B cell (primary cell): Measurements from ENCODE around the gene BTN2A1. TPM values are rescaled to one million over a fixed set of nuclear protein-coding genes. Genes with fewer than 3 reads are reported as not detected.
A peak's percentile ranks its signal among the peaks of the same experiment; 100 is the strongest.

Source experiments
- ATAC-seq: fragments of 200-7000 bp; cut with Tn5 transposase; one replicate; pipeline ENCODE4 v1.10.0; 2021; ENCODE audit warnings: low read depth, mild to moderate bottlenecking, moderate number of reproducible peaks, moderate library complexity
- CTCF ChIA-PET: fragments of 350-600 bp; sonication (Branson Sonifier 250); formaldehyde crosslinking; loops from one replicate; lab custom pipeline; 2021; ENCODE audit warnings: antibody characterized with exemption, inconsistent platforms; lab: Charles Lee
- POLR2A ChIA-PET: fragments of 350-600 bp; sonication (Branson Sonifier 250); formaldehyde crosslinking; loops from one replicate; lab custom pipeline; 2021; ENCODE audit warnings: antibody characterized with exemption; lab: Charles Lee
- DNase-seq: peaks from one replicate; pipeline ENCODE4 v3.0.0; 2013
- H2AFZ ChIP-seq: 2 replicates; pipeline ENCODE4 v1.6.1; 2012; ENCODE audit warnings: mild to moderate bottlenecking, low read depth, low read length; ENCODE audit not compliant: insufficient read depth, poor library complexity, severe bottlenecking
- H3K27ac ChIP-seq, 2 donors: 1 replicate in 1 of 2; 2 replicates in 1 of 2; pipeline ENCODE4 v1.5.1; 2012 to 2013; ENCODE audit warnings: low read length in 2 of 2, mild to moderate bottlenecking in 2 of 2, moderate library complexity in 1 of 2
- H3K27me3 ChIP-seq, 4 experiments: fragments of 200-600 bp in 1 of 4; sonication (generic) in 1 of 4; replicated peaks in 1 of 4; 1 replicate in 2 of 4; 2 replicates in 2 of 4; pipeline versions ENCODE4 v1.6.1 to v1.7.0; 2013 to 2016; ENCODE audit warnings: low read length in 3 of 4, mild to moderate bottlenecking in 2 of 4, mixed read lengths in 1 of 4, moderate library complexity in 1 of 4; ENCODE audit not compliant: insufficient read depth in 4 of 4, control insufficient read depth in 3 of 4; ENCODE audit errors: control extremely low read depth in 1 of 4
- H3K36me3 ChIP-seq, 2 experiments: replicated peaks in 1 of 2; 1 replicate in 1 of 2; 2 replicates in 1 of 2; pipeline versions ENCODE4 v1.6.1 to v1.7.1; 2013; ENCODE audit warnings: low read length in 1 of 2; ENCODE audit not compliant: insufficient read depth in 2 of 2, control insufficient read depth in 1 of 2; ENCODE audit errors: control extremely low read depth in 1 of 2, extremely low read depth in 1 of 2
- H3K4me1 ChIP-seq, 2 donors: fragments of 200-600 bp in 1 of 2; sonication (generic) in 1 of 2; 1 replicate in 1 of 2; 2 replicates in 1 of 2; pipeline versions ENCODE4 v1.5.1 to v1.6.1; 2013 to 2017; ENCODE audit warnings: low read length in 2 of 2; ENCODE audit not compliant: control insufficient read depth in 2 of 2, insufficient read depth in 2 of 2
- H3K4me2 ChIP-seq: replicated peaks from 2 replicates; pipeline ENCODE3; 2012; ENCODE audit warnings: mild to moderate bottlenecking, low read depth, low read length; ENCODE audit not compliant: poor library complexity, severe bottlenecking
- H3K4me3 ChIP-seq, 5 experiments: fragments of 200-600 bp in 1 of 5; sonication (generic) in 1 of 5; 1 replicate in 3 of 5; 2 replicates in 2 of 5; pipeline versions ENCODE4 v1.5.1 to v1.7.0; 2011 to 2016; ENCODE audit warnings: low read length in 4 of 5, mild to moderate bottlenecking in 4 of 5, low read depth in 2 of 5, control low read depth in 1 of 5, moderate library complexity in 1 of 5; ENCODE audit not compliant: insufficient read depth in 1 of 5; ENCODE audit errors: control extremely low read depth in 1 of 5, extremely low read depth in 1 of 5
- H3K79me2 ChIP-seq: fragments of 200-600 bp; sonication (generic); one replicate; pipeline ENCODE4 v1.6.0; 2016; ENCODE audit warnings: low read length; ENCODE audit not compliant: control insufficient read depth, insufficient read depth
- H3K9ac ChIP-seq: fragments of 200-600 bp; sonication (generic); 2 replicates; pipeline ENCODE4 v1.6.1; 2017; ENCODE audit warnings: mild to moderate bottlenecking, low read length, moderate library complexity
- H3K9me3 ChIP-seq, 3 donors: one replicate each; pipeline versions ENCODE4 v1.6.1 to v1.7.1; 2013; ENCODE audit warnings: low read length in 2 of 3; ENCODE audit not compliant: control insufficient read depth in 2 of 3, insufficient read depth in 1 of 3; ENCODE audit errors: control extremely low read depth in 1 of 3
- H4K20me1 ChIP-seq: 2 replicates; pipeline ENCODE4 v1.6.0; 2012; ENCODE audit warnings: mild to moderate bottlenecking, low read length; ENCODE audit not compliant: insufficient read depth, control insufficient read depth, poor library complexity, severe bottlenecking
- H3K27ac Mint-ChIP-seq: one replicate; pipeline ENCODE4 v1.8.0; 2021; ENCODE audit warnings: mixed read lengths
- H3K27me3 Mint-ChIP-seq: one replicate; pipeline ENCODE4 v1.8.0; 2021; ENCODE audit warnings: mixed read lengths
- H3K4me1 Mint-ChIP-seq: one replicate; pipeline ENCODE4 v1.8.0; 2021; ENCODE audit warnings: mixed read lengths
- H3K4me3 Mint-ChIP-seq: one replicate; pipeline ENCODE4 v1.8.0; 2021; ENCODE audit warnings: mixed read lengths
- H3K9me3 Mint-ChIP-seq: one replicate; pipeline ENCODE4 v1.8.0; 2022; ENCODE audit warnings: mixed read lengths; ENCODE audit not compliant: insufficient read depth
- EZH2 ChIP-seq: IDR thresholded peaks from 2 replicates; pipeline ENCODE4 v1.6.1; 2012; ENCODE audit warnings: borderline replicate concordance, low read depth, mild to moderate bottlenecking, moderate library complexity, low read length; ENCODE audit not compliant: insufficient read depth, poor library complexity, severe bottlenecking
- WGBS: methylation state at CpG from one replicate; pipeline ENCODE4 v1.1.5; 2013; ENCODE audit warnings: missing lambda C conversion rate; ENCODE audit not compliant: insufficient coverage; 5-methylcytosine and 5-hydroxymethylcytosine counted together
- intact Hi-C: fragments of 100-400 bp; cut with micrococcal nuclease; formaldehyde crosslinking; loops from one replicate; pipeline ENCODE4 v1.10.0; 2022
- polyA plus RNA-seq: library from polyadenylated mRNA; depleted of rRNA; stranded (reverse); fragments of >200 nt; gene quantifications from 2 replicates; pipeline ENCODE4 v1.2.3, GENCODE V29; 2012
- total RNA-seq, 2 donors: library from RNA; stranded (reverse); fragments of 120-200 nt in 1 of 2; gene quantifications; 1 replicate in 1 of 2; 2 replicates in 1 of 2; pipeline versions ENCODE4 v1.2.3 to v1.2.4, GENCODE V29; 2013 to 2022
- TF ChIP-seq, protein P1 (sequence below): fragments of 200-600 bp; IDR thresholded peaks from one replicate; pipeline ENCODE4 v1.8.0; 2022; ENCODE audit warnings: antibody characterized with exemption, mild to moderate bottlenecking

BTN2A1 gene
- total and polyA plus RNA-seq, 2 donors (not counting 1 experiment from before 2014, with no cell fraction given): 55.1 to 69.6 TPM

DNA sequence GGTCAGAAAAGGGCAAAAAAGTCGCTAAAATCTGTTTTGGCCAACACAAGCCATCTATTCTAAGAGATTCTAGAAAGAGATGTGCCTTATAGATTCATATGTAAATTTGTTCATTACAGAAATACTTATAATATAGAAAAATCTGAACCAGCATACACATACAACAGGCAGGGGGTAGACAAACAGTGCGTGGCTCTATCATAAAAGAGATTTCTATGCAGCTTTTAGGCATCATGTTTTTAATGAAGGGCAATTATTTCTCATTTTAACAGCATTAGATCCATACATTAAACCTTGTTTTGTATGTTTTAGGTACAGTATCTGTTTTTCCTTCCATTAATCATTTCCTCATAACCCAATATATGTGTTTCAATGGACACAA lies 16.8 kb upstream of the BTN2A1 start:
- H3K4me3 ChIP-seq: peak overlapping the region; percentile 76 to 100 (median 87)
- H3K27ac ChIP-seq: peak overlapping the region; percentile 94 to 96
- CTCF ChIA-PET: interaction anchor here (0.6 kb wide), 1 partner anchor 1445 kb away, joined by 4 read pairs; no protein-coding TSS in a partner anchor
- no peaks in the 10 kb centered on the region for H3K27me3 Mint-ChIP-seq
- no CpG with 5 or more reads among the region's 2 CpGs for WGBS
- DNase-seq: no peak
- H3K9me3 ChIP-seq: no peaks in the 10 kb centered on the region
- peaks cover 2 to 19% of the 10 kb centered on the region in 2 experiments for H3K36me3 ChIP-seq
- H2AFZ ChIP-seq: peak overlapping the region; percentile 91
- H3K4me1 ChIP-seq: peaks cover 29 to 45% of the 10 kb centered on the region in 2 donors
- POLR2A ChIA-PET: interaction anchor here (1.0 kb wide), 1 partner anchor 95 kb away, joined by 7 read pairs; no protein-coding TSS in a partner anchor
- peak overlapping the region; percentile 90 for H3K27ac Mint-ChIP-seq
- H3K9ac ChIP-seq: peak overlapping the region; percentile 99
- no peak for ATAC-seq
- H4K20me1 ChIP-seq: no peaks in the 10 kb centered on the region
- TF ChIP-seq, protein P1, sequence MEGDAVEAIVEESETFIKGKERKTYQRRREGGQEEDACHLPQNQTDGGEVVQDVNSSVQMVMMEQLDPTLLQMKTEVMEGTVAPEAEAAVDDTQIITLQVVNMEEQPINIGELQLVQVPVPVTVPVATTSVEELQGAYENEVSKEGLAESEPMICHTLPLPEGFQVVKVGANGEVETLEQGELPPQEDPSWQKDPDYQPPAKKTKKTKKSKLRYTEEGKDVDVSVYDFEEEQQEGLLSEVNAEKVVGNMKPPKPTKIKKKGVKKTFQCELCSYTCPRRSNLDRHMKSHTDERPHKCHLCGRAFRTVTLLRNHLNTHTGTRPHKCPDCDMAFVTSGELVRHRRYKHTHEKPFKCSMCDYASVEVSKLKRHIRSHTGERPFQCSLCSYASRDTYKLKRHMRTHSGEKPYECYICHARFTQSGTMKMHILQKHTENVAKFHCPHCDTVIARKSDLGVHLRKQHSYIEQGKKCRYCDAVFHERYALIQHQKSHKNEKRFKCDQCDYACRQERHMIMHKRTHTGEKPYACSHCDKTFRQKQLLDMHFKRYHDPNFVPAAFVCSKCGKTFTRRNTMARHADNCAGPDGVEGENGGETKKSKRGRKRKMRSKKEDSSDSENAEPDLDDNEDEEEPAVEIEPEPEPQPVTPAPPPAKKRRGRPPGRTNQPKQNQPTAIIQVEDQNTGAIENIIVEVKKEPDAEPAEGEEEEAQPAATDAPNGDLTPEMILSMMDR: no peak
- TF ChIP-seq EZH2: no peak
- intact Hi-C loops: loop anchor here (1.0 to 2.0 kb wide), 7 partner anchors 16 to 170 kb away; partner anchors contain the start of genes BTN2A1, BTN3A1 and BTN3A2
- H3K4me2 ChIP-seq: peak overlapping the region; percentile 84
- no peaks in the 10 kb centered on the region for H3K27me3 ChIP-seq
- peaks cover 51% of the 10 kb centered on the region for H3K4me1 Mint-ChIP-seq
- H3K4me3 Mint-ChIP-seq: peak overlapping the region; percentile 98
- no peaks in the 10 kb centered on the region for H3K9me3 Mint-ChIP-seq
- H3K79me2 ChIP-seq: peaks cover 26% of the 10 kb centered on the region

DNA sequence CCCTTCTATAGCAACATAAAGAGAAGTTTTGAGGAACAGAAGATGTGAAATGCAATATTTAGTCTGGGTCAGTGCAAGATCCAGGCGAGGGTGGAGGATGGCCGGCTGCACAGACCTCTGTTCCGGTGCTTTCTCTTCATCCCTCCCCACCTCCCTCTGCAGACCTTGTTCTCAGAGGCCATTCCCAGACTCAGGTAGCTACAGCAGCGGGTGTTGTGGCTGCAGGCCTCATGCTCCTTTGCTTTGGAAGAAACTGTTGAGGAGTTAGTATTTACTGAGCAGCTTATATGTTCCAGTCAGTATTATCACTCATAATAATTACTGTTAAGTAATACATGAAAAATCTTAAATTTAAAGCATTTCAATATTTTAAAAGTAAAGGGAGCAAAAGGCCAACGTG lies 15.8 kb upstream of the BTN2A1 start:
- peak overlapping the region; percentile 87 for H3K4me3 Mint-ChIP-seq
- H3K4me1 Mint-ChIP-seq: peaks cover 56% of the 10 kb centered on the region
- no CpG with 5 or more reads among the region's 5 CpGs for WGBS
- Histone ChIP-seq H3K4me2 (peak overlapping the region; percentile 84), H3K36me3 (peaks cover 2 to 27% of the 10 kb centered on the region in 2 experiments), H3K4me3 (peak overlapping the region in 3 of 5 experiments; percentile 25 to 100 (median 76)), H3K9ac (peak overlapping the region; percentile 99), H4K20me1 (no peaks in the 10 kb centered on the region), H2AFZ (peak overlapping the region; percentile 0), H3K27ac (no peak overlapping the region), H3K79me2 (peaks cover 26% of the 10 kb centered on the region), H3K4me1 (peaks cover 30 to 47% of the 10 kb centered on the region in 2 donors), H3K9me3 (no peaks in the 10 kb centered on the region), H3K27me3 (no peaks in the 10 kb centered on the region)
- intact Hi-C loops: loop anchor here (2.0 kb wide), 1 partner anchor 171 kb away; a partner anchor contains a TSS
- DNase-seq: no peak
- H3K9me3 Mint-ChIP-seq: no peaks in the 10 kb centered on the region
- no peaks in the 10 kb centered on the region for H3K27me3 Mint-ChIP-seq
- CTCF ChIA-PET: interaction anchor here (0.9 kb wide), 1 partner anchor 153 kb away, joined by 3 read pairs; no protein-coding TSS in a partner anchor
- H3K27ac Mint-ChIP-seq: no peak overlapping the region
- POLR2A ChIA-PET: interaction anchor here (0.9 kb wide), 1 partner anchor 12 kb away, joined by 5 read pairs; no protein-coding TSS in a partner anchor
- no peak for TF ChIP-seq EZH2
- no peak for ATAC-seq
